NB4 (cell line): Measurements from ENCODE around the gene ARL8B.

Experiments used
- DNase-seq: peaks from one replicate; pipeline ENCODE4 v3.0.0; 2010; ENCODE audit warnings: low read depth
- H3K4me3 ChIP-seq: one replicate; pipeline ENCODE4 v1.5.1; 2011; ENCODE audit warnings: mild to moderate bottlenecking, low read depth, low read length, moderate library complexity
- CTCF ChIP-seq: IDR thresholded peaks from one replicate; pipeline ENCODE4 v1.5.1; 2012; ENCODE audit warnings: low read depth, low read length
- MAX ChIP-seq: IDR thresholded peaks from 2 replicates; pipeline ENCODE4 v1.6.1; 2011; ENCODE audit warnings: low read depth, low read length
- MYC ChIP-seq: IDR thresholded peaks from 2 replicates; pipeline ENCODE4 v1.6.1; 2011; ENCODE audit warnings: low read depth, low read length
- POLR2A ChIP-seq: IDR thresholded peaks from 2 replicates; pipeline ENCODE4 v1.6.1; 2011; ENCODE audit warnings: mild to moderate bottlenecking; ENCODE audit not compliant: insufficient read length; ENCODE audit errors: extremely low read depth

The ARL8B gene

GRCh38 chr3:5155241-5155640 lies 33.1 kb downstream of the ARL8B start:
- no peak for DNase-seq
- TF ChIP-seq CTCF (no peak), MYC (no peak), POLR2A (no peak), MAX (no peak)
- H3K4me3 ChIP-seq: no peak overlapping the region

GRCh38 chr3:5160321-5160720 lies 38.2 kb downstream of the ARL8B start:
- TF ChIP-seq MAX: no peak
- no peak for TF ChIP-seq POLR2A
- TF ChIP-seq MYC: no peak
- no peak for TF ChIP-seq CTCF
- no peak overlapping the region for H3K4me3 ChIP-seq
- DNase-seq: peak; percentile 24

- DNase-seq: no peak
- no peak overlapping the region for H3K4me3 ChIP-seq
- no peak for TF ChIP-seq CTCF
- no peak for TF ChIP-seq MAX
- TF ChIP-seq MYC: no peak
- TF ChIP-seq POLR2A: no peak
Observed at GRCh38 chr3:5160940-5161858, 39.1 kb downstream of the ARL8B start.

GRCh38 chr3:5162102-5162501 lies 40.0 kb downstream of the ARL8B start:
- H3K4me3 ChIP-seq: no peak overlapping the region
- no peak for DNase-seq
- TF ChIP-seq MAX: no peak
- TF ChIP-seq CTCF: no peak
- TF ChIP-seq POLR2A: no peak
- TF ChIP-seq MYC: no peak

GRCh38 chr3:5165698-5166097 lies 43.6 kb downstream of the ARL8B start:
- TF ChIP-seq MAX: no peak
- no peak for TF ChIP-seq CTCF
- TF ChIP-seq POLR2A: no peak
- TF ChIP-seq MYC: no peak
- no peak for DNase-seq
- H3K4me3 ChIP-seq: no peak overlapping the region
